Measurements from ENCODE around the gene TTC6. TPM values are rescaled to one million over a fixed set of nuclear protein-coding genes. Genes with fewer than 3 reads are reported as not detected.

Gene TTC6
- total RNA-seq, 1 experiment from 2014 or later = 5.2 TPM

- no peaks in the 10 kb centered on the region for H3K36me3 ChIP-seq (ENCODE audit: low read depth)
- POLR2A ChIA-PET (ENCODE audit: unreplicated experiment) = no interaction called here
- intact Hi-C loops (cut with micrococcal nuclease; ENCODE audit: unreplicated experiment) = no loop called here
- no peaks in the 10 kb centered on the region for H4K20me1 ChIP-seq (ENCODE audit: insufficient read depth)
- no peaks in the 10 kb centered on the region for H3F3A ChIP-seq (ENCODE audit: insufficient read depth, low read depth)
- H2AFZ ChIP-seq = no peak overlapping the region
- DNase-seq = no peak
- H3K9me2 ChIP-seq (ENCODE audit: insufficient read depth) = no peaks in the 10 kb centered on the region
- TF ChIP-seq CTCF (conservative IDR thresholded peaks at IDR 0.05) = no peak
- TF ChIP-seq EZH2 (IDR thresholded peaks at IDR 0.05; ENCODE audit: low read depth) = no peak
- no peaks in the 10 kb centered on the region for H3K9me3 ChIP-seq (ENCODE audit: insufficient read depth, low read depth)
- H3K4me3 ChIP-seq = no peak overlapping the region
- no peak overlapping the region for H3K27ac ChIP-seq
- BruUV-seq (replicated peaks) = no TSS peak
- no peaks in the 10 kb centered on the region for H3K79me2 ChIP-seq (ENCODE audit: low read depth)
- H3K4me2 ChIP-seq = no peak overlapping the region
- CTCF ChIA-PET = no interaction called here
- H3K4me1 ChIP-seq (replicated peaks; ENCODE audit: insufficient read depth) = no peaks in the 10 kb centered on the region
- H3K27me3 ChIP-seq (ENCODE audit: insufficient read depth, low read depth) = no peaks in the 10 kb centered on the region
Observed at GRCh38 chr14:37638599-37638998, 43.2 kb downstream of the TTC6 start.

- no peaks in the 10 kb centered on the region for H3K27me3 ChIP-seq (ENCODE audit: insufficient read depth, low read depth)
- POLR2A ChIA-PET (ENCODE audit: unreplicated experiment) = no interaction called here
- H3K4me3 ChIP-seq = no peak overlapping the region
- H3K4me2 ChIP-seq = no peak overlapping the region
- DNase-seq = no peak
- H3K79me2 ChIP-seq (ENCODE audit: low read depth) = no peaks in the 10 kb centered on the region
- intact Hi-C loops (cut with micrococcal nuclease; ENCODE audit: unreplicated experiment) = no loop called here
- H4K20me1 ChIP-seq (ENCODE audit: insufficient read depth) = no peaks in the 10 kb centered on the region
- H3K9me3 ChIP-seq (ENCODE audit: insufficient read depth, low read depth) = no peaks in the 10 kb centered on the region
- no peaks in the 10 kb centered on the region for H3K4me1 ChIP-seq (replicated peaks; ENCODE audit: insufficient read depth)
- H3F3A ChIP-seq (ENCODE audit: insufficient read depth, low read depth) = no peaks in the 10 kb centered on the region
- CTCF ChIA-PET = no interaction called here
- TF ChIP-seq CTCF (conservative IDR thresholded peaks at IDR 0.05) = no peak
- no peak for TF ChIP-seq EZH2 (IDR thresholded peaks at IDR 0.05; ENCODE audit: low read depth)
- H3K9me2 ChIP-seq (ENCODE audit: insufficient read depth) = no peaks in the 10 kb centered on the region
- H3K27ac ChIP-seq = no peak overlapping the region
- no peak overlapping the region for H2AFZ ChIP-seq
- no peaks in the 10 kb centered on the region for H3K36me3 ChIP-seq (ENCODE audit: low read depth)
- no TSS peak for BruUV-seq (replicated peaks)
Observed at GRCh38 chr14:37641117-37641516, 45.7 kb downstream of the TTC6 start.

GRCh38 chr14:37642125-37642524 lies 46.7 kb downstream of the TTC6 start:
- ChIA-PET POLR2A (ENCODE audit: unreplicated experiment) (no interaction called here), CTCF (no interaction called here)
- no peaks in the 10 kb centered on the region for H3K9me2 ChIP-seq (ENCODE audit: insufficient read depth)
- H4K20me1 ChIP-seq (ENCODE audit: insufficient read depth) = no peaks in the 10 kb centered on the region
- H3K4me3 ChIP-seq = no peak overlapping the region
- H3K9me3 ChIP-seq (ENCODE audit: insufficient read depth, low read depth) = no peaks in the 10 kb centered on the region
- intact Hi-C loops (cut with micrococcal nuclease; ENCODE audit: unreplicated experiment) = no loop called here
- H3K36me3 ChIP-seq (ENCODE audit: low read depth) = no peaks in the 10 kb centered on the region
- no peaks in the 10 kb centered on the region for H3K79me2 ChIP-seq (ENCODE audit: low read depth)
- no peaks in the 10 kb centered on the region for H3K27me3 ChIP-seq (ENCODE audit: insufficient read depth, low read depth)
- H3K4me1 ChIP-seq (replicated peaks; ENCODE audit: insufficient read depth) = no peaks in the 10 kb centered on the region
- no peak overlapping the region for H3K27ac ChIP-seq
- no peak overlapping the region for H2AFZ ChIP-seq
- no peak for DNase-seq
- no TSS peak for BruUV-seq (replicated peaks)
- no peak overlapping the region for H3K4me2 ChIP-seq
- no peaks in the 10 kb centered on the region for H3F3A ChIP-seq (ENCODE audit: insufficient read depth, low read depth)
- TF ChIP-seq EZH2 (IDR thresholded peaks at IDR 0.05; ENCODE audit: low read depth) (no peak), CTCF (conservative IDR thresholded peaks at IDR 0.05) (no peak)

Measured in PC-9 (cell line).